Measurements from ENCODE around the gene TMTC1. TPM values are rescaled to one million over a fixed set of nuclear protein-coding genes. Genes with fewer than 3 reads are reported as not detected.

TMTC1 gene
- total and polyA plus RNA-seq, 2 donors (not counting 1 experiment from before 2014, with no cell fraction given): not detected

GRCh38 chr12:29722164-29722563, 61.6 kb downstream of the TMTC1 start:
- no peak overlapping the region for H2AFZ ChIP-seq (ENCODE audit: insufficient read depth, low read depth, low read length, poor library complexity, severe bottlenecking)
- no peaks in the 10 kb centered on the region for H3K27me3 Mint-ChIP-seq
- ChIA-PET CTCF (no interaction called here), POLR2A (no interaction called here)
- H3K79me2 ChIP-seq (ENCODE audit: control insufficient read depth, insufficient read depth, low read length): no peaks in the 10 kb centered on the region
- no peak overlapping the region for H3K4me2 ChIP-seq (replicated peaks; ENCODE audit: low read depth, low read length, poor library complexity, severe bottlenecking)
- no peaks in the 10 kb centered on the region for H3K9me3 Mint-ChIP-seq (ENCODE audit: insufficient read depth)
- intact Hi-C loops (cut with micrococcal nuclease): no loop called here
- H4K20me1 ChIP-seq (ENCODE audit: control insufficient read depth, insufficient read depth, low read length, poor library complexity, severe bottlenecking): no peaks in the 10 kb centered on the region
- no peaks in the 10 kb centered on the region for H3K4me1 Mint-ChIP-seq
- no peak for TF ChIP-seq CTCF (IDR thresholded peaks at IDR 0.05)
- no peak for TF ChIP-seq EZH2 (IDR thresholded peaks at IDR 0.05; ENCODE audit: borderline replicate concordance, insufficient read depth, low read depth, low read length, poor library complexity, severe bottlenecking)
- H3K4me3 Mint-ChIP-seq: no peak overlapping the region
- H3K4me3 ChIP-seq (ENCODE audit: control extremely low read depth in 1 of 5, extremely low read depth in 1 of 5, insufficient read depth in 1 of 5, low read depth in 2 of 5, low read length in 4 of 5): no peak overlapping the region
- no peak overlapping the region for H3K27ac Mint-ChIP-seq
- no peaks in the 10 kb centered on the region for H3K27me3 ChIP-seq (replicated peaks in 1 of 4; ENCODE audit: control extremely low read depth in 1 of 4, control insufficient read depth in 3 of 4, insufficient read depth in 4 of 4, low read length in 3 of 4)
- ATAC-seq (ENCODE audit: low read depth) (no peak), DNase-seq (no peak)
- no peak overlapping the region for H3K27ac ChIP-seq (ENCODE audit: low read length in 2 of 2)
- WGBS (ENCODE audit: insufficient coverage): no CpG with 5 or more reads among the region's 2 CpGs
- H3K9ac ChIP-seq (ENCODE audit: low read length): no peak overlapping the region
- H3K36me3 ChIP-seq (replicated peaks in 1 of 2; ENCODE audit: control extremely low read depth in 1 of 2, control insufficient read depth in 1 of 2, extremely low read depth in 1 of 2, insufficient read depth in 2 of 2, low read length in 1 of 2): no peaks in the 10 kb centered on the region
- H3K9me3 ChIP-seq (ENCODE audit: control extremely low read depth in 1 of 3, control insufficient read depth in 2 of 3, insufficient read depth in 1 of 3, low read length in 2 of 3): no peaks in the 10 kb centered on the region
- no peaks in the 10 kb centered on the region for H3K4me1 ChIP-seq (ENCODE audit: control insufficient read depth in 2 of 2, insufficient read depth in 2 of 2, low read length in 2 of 2)

GRCh38 chr12:29719381-29719780, 64.4 kb downstream of the TMTC1 start:
- no peak overlapping the region for H3K27ac Mint-ChIP-seq
- H3K27me3 ChIP-seq (replicated peaks in 1 of 4; ENCODE audit: control extremely low read depth in 1 of 4, control insufficient read depth in 3 of 4, insufficient read depth in 4 of 4, low read length in 3 of 4): no peaks in the 10 kb centered on the region
- H3K9me3 ChIP-seq (ENCODE audit: control extremely low read depth in 1 of 3, control insufficient read depth in 2 of 3, insufficient read depth in 1 of 3, low read length in 2 of 3): no peaks in the 10 kb centered on the region
- no peak for ATAC-seq (ENCODE audit: low read depth)
- CTCF ChIA-PET: no interaction called here
- WGBS (ENCODE audit: insufficient coverage): 87% methylated on average over 2 of the region's 5 CpGs
- H3K4me2 ChIP-seq (replicated peaks; ENCODE audit: low read depth, low read length, poor library complexity, severe bottlenecking): no peak overlapping the region
- no peaks in the 10 kb centered on the region for H3K4me1 Mint-ChIP-seq
- H4K20me1 ChIP-seq (ENCODE audit: control insufficient read depth, insufficient read depth, low read length, poor library complexity, severe bottlenecking): no peaks in the 10 kb centered on the region
- no peak overlapping the region for H2AFZ ChIP-seq (ENCODE audit: insufficient read depth, low read depth, low read length, poor library complexity, severe bottlenecking)
- H3K79me2 ChIP-seq (ENCODE audit: control insufficient read depth, insufficient read depth, low read length): no peaks in the 10 kb centered on the region
- no peak for TF ChIP-seq CTCF (IDR thresholded peaks at IDR 0.05)
- TF ChIP-seq EZH2 (IDR thresholded peaks at IDR 0.05; ENCODE audit: borderline replicate concordance, insufficient read depth, low read depth, low read length, poor library complexity, severe bottlenecking): no peak
- H3K9ac ChIP-seq (ENCODE audit: low read length): no peak overlapping the region
- no peak for DNase-seq
- no peak overlapping the region for H3K27ac ChIP-seq (ENCODE audit: low read length in 2 of 2)
- H3K4me1 ChIP-seq (ENCODE audit: control insufficient read depth in 2 of 2, insufficient read depth in 2 of 2, low read length in 2 of 2): no peaks in the 10 kb centered on the region
- H3K36me3 ChIP-seq (replicated peaks in 1 of 2; ENCODE audit: control extremely low read depth in 1 of 2, control insufficient read depth in 1 of 2, extremely low read depth in 1 of 2, insufficient read depth in 2 of 2, low read length in 1 of 2): no peaks in the 10 kb centered on the region
- no peaks in the 10 kb centered on the region for H3K9me3 Mint-ChIP-seq (ENCODE audit: insufficient read depth)
- POLR2A ChIA-PET: no interaction called here
- no peak overlapping the region for H3K4me3 Mint-ChIP-seq
- H3K27me3 Mint-ChIP-seq: no peaks in the 10 kb centered on the region
- no peak overlapping the region for H3K4me3 ChIP-seq (ENCODE audit: control extremely low read depth in 1 of 5, extremely low read depth in 1 of 5, insufficient read depth in 1 of 5, low read depth in 2 of 5, low read length in 4 of 5)
- intact Hi-C loops (cut with micrococcal nuclease): no loop called here

Data from B cell (primary cell).